ENCODE data around the gene COL4A1. TPM values are rescaled to one million over a fixed set of nuclear protein-coding genes. Genes with fewer than 3 reads are reported as not detected.

Gene COL4A1
- total RNA-seq, 1 donor from 2014 or later: 105 TPM

- H3K27me3 ChIP-seq: peaks cover 9% of the 10 kb centered on the region
- H3K79me2 ChIP-seq (ENCODE audit: low read depth): peaks cover 23% of the 10 kb centered on the region
- peak; percentile 58 for DNase-seq (ENCODE audit: low spot score)
- Mint-ChIP-seq H3K9me3 (no peaks in the 10 kb centered on the region), H3K36me3 (peaks cover 7% of the 10 kb centered on the region), H3K4me1 (peaks cover 67% of the 10 kb centered on the region), H3K27me3 (ENCODE audit: insufficient read depth, low read depth) (peaks cover 17% of the 10 kb centered on the region), H3K4me3 (no peak overlapping the region), H3K27ac (no peak overlapping the region)
- no peaks in the 10 kb centered on the region for H3K9me3 ChIP-seq (ENCODE audit: low read depth)
- TF ChIP-seq CTCF (IDR thresholded peaks at IDR 0.05) (no peak), EZH2phosphoT487 (IDR thresholded peaks at IDR 0.05) (no peak), EZH2 (IDR thresholded peaks at IDR 0.05) (no peak)
- H3K36me3 ChIP-seq: no peaks in the 10 kb centered on the region
- peak overlapping the region; percentile 38 for H3K27ac ChIP-seq
- peaks cover 83% of the 10 kb centered on the region for H4K20me1 ChIP-seq (ENCODE audit: low read depth)
- H3F3A ChIP-seq (ENCODE audit: low read depth): peaks cover 49% of the 10 kb centered on the region
- no peak overlapping the region for H3K9ac ChIP-seq
- no peak overlapping the region for H3K4me3 ChIP-seq
- H3K4me1 ChIP-seq: peaks cover 71% of the 10 kb centered on the region
- H2AFZ ChIP-seq (replicated peaks): no peak overlapping the region
- peak overlapping the region; percentile 77 for H3K4me2 ChIP-seq
These were observed 42.2 kb downstream of the COL4A1 start for GRCh38 chr13:110264685-110265275.

- Histone ChIP-seq H3K4me3 (no peak overlapping the region), H4K20me1 (ENCODE audit: low read depth) (peaks cover 74% of the 10 kb centered on the region), H3F3A (ENCODE audit: low read depth) (peaks cover 49% of the 10 kb centered on the region), H3K9me3 (ENCODE audit: low read depth) (no peaks in the 10 kb centered on the region), H3K4me1 (peaks cover 71% of the 10 kb centered on the region), H3K36me3 (no peaks in the 10 kb centered on the region), H3K4me2 (peak overlapping the region; percentile 35), H2AFZ (replicated peaks) (no peak overlapping the region), H3K9ac (no peak overlapping the region), H3K79me2 (ENCODE audit: low read depth) (peaks cover 18% of the 10 kb centered on the region), H3K27ac (no peak overlapping the region), H3K27me3 (peaks cover 4% of the 10 kb centered on the region)
- peak overlapping the region; percentile 29 for H3K27ac Mint-ChIP-seq
- peaks cover 67% of the 10 kb centered on the region for H3K4me1 Mint-ChIP-seq
- peak; percentile 45 for DNase-seq (ENCODE audit: low spot score)
- peaks cover 13% of the 10 kb centered on the region for H3K27me3 Mint-ChIP-seq (ENCODE audit: insufficient read depth, low read depth)
- no peak for TF ChIP-seq EZH2phosphoT487 (IDR thresholded peaks at IDR 0.05)
- TF ChIP-seq CTCF (IDR thresholded peaks at IDR 0.05): no peak
- no peak for TF ChIP-seq EZH2 (IDR thresholded peaks at IDR 0.05)
- H3K9me3 Mint-ChIP-seq: no peaks in the 10 kb centered on the region
- peaks cover 5% of the 10 kb centered on the region for H3K36me3 Mint-ChIP-seq
- H3K4me3 Mint-ChIP-seq: no peak overlapping the region
These were observed 43.1 kb downstream of the COL4A1 start for GRCh38 chr13:110263888-110264287.

GRCh38 chr13:110263404-110263803 is 43.6 kb downstream of the COL4A1 start:
- Histone ChIP-seq H3K27ac (no peak overlapping the region), H3K79me2 (ENCODE audit: low read depth) (peaks cover 16% of the 10 kb centered on the region), H3K4me2 (no peak overlapping the region), H3K27me3 (no peaks in the 10 kb centered on the region), H3K9me3 (ENCODE audit: low read depth) (no peaks in the 10 kb centered on the region), H3K4me1 (peaks cover 71% of the 10 kb centered on the region), H2AFZ (replicated peaks) (no peak overlapping the region), H3K36me3 (no peaks in the 10 kb centered on the region), H3K9ac (no peak overlapping the region), H3K4me3 (no peak overlapping the region), H3F3A (ENCODE audit: low read depth) (peaks cover 49% of the 10 kb centered on the region), H4K20me1 (ENCODE audit: low read depth) (peaks cover 70% of the 10 kb centered on the region)
- H3K36me3 Mint-ChIP-seq: peaks cover 5% of the 10 kb centered on the region
- peaks cover 13% of the 10 kb centered on the region for H3K27me3 Mint-ChIP-seq (ENCODE audit: insufficient read depth, low read depth)
- TF ChIP-seq EZH2phosphoT487 (IDR thresholded peaks at IDR 0.05) (no peak), CTCF (IDR thresholded peaks at IDR 0.05) (no peak), EZH2 (IDR thresholded peaks at IDR 0.05) (no peak)
- peaks cover 67% of the 10 kb centered on the region for H3K4me1 Mint-ChIP-seq
- H3K9me3 Mint-ChIP-seq: no peaks in the 10 kb centered on the region
- no peak overlapping the region for H3K27ac Mint-ChIP-seq
- no peak overlapping the region for H3K4me3 Mint-ChIP-seq
- DNase-seq (ENCODE audit: low spot score): no peak

Measured in neural progenitor cell (in vitro differentiated cells).